ENCODE results near the gene MTERF1. TPM values are rescaled to one million over a fixed set of nuclear protein-coding genes. Genes with fewer than 3 reads are reported as not detected.

Gene MTERF1
- total and polyA plus RNA-seq, 9 of the 15 experiments (the other 6 are each of a cell fraction or from before 2014, with no cell fraction given): 15.7 to 49.2 (median 29.1) TPM

DNA sequence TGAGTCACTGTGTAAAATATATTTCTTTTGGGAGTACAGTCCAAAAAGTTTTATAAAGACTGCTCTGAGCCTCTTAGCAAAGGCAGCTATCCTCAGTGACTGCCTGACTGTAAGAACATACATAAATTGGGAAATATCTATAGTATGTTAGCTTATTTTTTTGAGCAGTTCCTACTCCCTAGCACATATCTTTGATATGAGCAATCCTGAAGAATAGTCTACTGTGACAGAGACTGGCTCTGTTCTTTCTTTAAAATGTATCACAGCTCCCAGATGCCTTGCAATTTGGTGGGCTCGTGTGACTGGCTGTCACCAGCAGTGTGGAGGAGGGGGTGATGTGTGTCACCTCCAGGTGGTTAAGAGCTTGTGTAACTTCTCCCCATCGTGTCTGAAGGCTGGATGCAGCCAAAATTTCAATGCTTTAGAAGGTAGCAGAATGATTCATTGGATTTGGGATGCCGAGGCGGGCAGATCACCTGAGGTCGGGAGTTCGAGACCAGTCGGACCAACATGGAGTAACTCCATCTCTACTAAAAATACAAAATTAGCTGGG lies 47.9 kb downstream of the MTERF1 start (continued):
- TF ChIP-seq, protein P1, sequence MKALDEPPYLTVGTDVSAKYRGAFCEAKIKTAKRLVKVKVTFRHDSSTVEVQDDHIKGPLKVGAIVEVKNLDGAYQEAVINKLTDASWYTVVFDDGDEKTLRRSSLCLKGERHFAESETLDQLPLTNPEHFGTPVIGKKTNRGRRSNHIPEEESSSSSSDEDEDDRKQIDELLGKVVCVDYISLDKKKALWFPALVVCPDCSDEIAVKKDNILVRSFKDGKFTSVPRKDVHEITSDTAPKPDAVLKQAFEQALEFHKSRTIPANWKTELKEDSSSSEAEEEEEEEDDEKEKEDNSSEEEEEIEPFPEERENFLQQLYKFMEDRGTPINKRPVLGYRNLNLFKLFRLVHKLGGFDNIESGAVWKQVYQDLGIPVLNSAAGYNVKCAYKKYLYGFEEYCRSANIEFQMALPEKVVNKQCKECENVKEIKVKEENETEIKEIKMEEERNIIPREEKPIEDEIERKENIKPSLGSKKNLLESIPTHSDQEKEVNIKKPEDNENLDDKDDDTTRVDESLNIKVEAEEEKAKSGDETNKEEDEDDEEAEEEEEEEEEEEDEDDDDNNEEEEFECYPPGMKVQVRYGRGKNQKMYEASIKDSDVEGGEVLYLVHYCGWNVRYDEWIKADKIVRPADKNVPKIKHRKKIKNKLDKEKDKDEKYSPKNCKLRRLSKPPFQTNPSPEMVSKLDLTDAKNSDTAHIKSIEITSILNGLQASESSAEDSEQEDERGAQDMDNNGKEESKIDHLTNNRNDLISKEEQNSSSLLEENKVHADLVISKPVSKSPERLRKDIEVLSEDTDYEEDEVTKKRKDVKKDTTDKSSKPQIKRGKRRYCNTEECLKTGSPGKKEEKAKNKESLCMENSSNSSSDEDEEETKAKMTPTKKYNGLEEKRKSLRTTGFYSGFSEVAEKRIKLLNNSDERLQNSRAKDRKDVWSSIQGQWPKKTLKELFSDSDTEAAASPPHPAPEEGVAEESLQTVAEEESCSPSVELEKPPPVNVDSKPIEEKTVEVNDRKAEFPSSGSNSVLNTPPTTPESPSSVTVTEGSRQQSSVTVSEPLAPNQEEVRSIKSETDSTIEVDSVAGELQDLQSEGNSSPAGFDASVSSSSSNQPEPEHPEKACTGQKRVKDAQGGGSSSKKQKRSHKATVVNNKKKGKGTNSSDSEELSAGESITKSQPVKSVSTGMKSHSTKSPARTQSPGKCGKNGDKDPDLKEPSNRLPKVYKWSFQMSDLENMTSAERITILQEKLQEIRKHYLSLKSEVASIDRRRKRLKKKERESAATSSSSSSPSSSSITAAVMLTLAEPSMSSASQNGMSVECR (CRISPR knock-in tag; IDR thresholded peaks at IDR 0.05): no peak
- TF ChIP-seq ZBTB8A (IDR thresholded peaks at IDR 0.05; ENCODE audit: partially characterized antibody) (no peak), SAFB2 (IDR thresholded peaks at IDR 0.05; ENCODE audit: borderline replicate concordance, low read depth, low read length, severe bottlenecking) (no peak), ZBTB1 (CRISPR knock-in tag; IDR thresholded peaks at IDR 0.05; ENCODE audit: borderline replicate concordance, low read depth) (no peak), TCF7L2 (IDR thresholded peaks at IDR 0.05; ENCODE audit: low read depth, low read length) (no peak), ZBTB17 (CRISPR knock-in tag; IDR thresholded peaks at IDR 0.05) (no peak), C11orf30 (IDR thresholded peaks at IDR 0.05; ENCODE audit: low read depth) (no peak), ZNF184 (CRISPR knock-in tag; IDR thresholded peaks at IDR 0.05) (no peak), ZNF316 (IDR thresholded peaks at IDR 0.05) (no peak)
- TF ChIP-seq, protein P2, sequence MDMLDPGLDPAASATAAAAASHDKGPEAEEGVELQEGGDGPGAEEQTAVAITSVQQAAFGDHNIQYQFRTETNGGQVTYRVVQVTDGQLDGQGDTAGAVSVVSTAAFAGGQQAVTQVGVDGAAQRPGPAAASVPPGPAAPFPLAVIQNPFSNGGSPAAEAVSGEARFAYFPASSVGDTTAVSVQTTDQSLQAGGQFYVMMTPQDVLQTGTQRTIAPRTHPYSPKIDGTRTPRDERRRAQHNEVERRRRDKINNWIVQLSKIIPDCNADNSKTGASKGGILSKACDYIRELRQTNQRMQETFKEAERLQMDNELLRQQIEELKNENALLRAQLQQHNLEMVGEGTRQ (CRISPR knock-in tag; IDR thresholded peaks at IDR 0.05): no peak

All from K562 (cell line).